OCI-LY3 (cell line): ENCODE measurements around the gene MICB.

ENCODE experiments used
- EZH2phosphoT487 ChIP-seq: fragments of 200-600 bp; shearing (Covaris generic); IDR thresholded peaks from 2 replicates; pipeline ENCODE4 v1.6.1; 2018; ENCODE audit warnings: antibody characterized with exemption, mixed run types, low read depth
- TF ChIP-seq, protein P1 (sequence below): fragments of 200-600, 300-600 bp; sonication (generic); IDR thresholded peaks from 2 replicates; pipeline ENCODE4 v1.5.1; 2014; ENCODE audit warnings: antibody characterized with exemption, low read length, low read depth

DNA sequence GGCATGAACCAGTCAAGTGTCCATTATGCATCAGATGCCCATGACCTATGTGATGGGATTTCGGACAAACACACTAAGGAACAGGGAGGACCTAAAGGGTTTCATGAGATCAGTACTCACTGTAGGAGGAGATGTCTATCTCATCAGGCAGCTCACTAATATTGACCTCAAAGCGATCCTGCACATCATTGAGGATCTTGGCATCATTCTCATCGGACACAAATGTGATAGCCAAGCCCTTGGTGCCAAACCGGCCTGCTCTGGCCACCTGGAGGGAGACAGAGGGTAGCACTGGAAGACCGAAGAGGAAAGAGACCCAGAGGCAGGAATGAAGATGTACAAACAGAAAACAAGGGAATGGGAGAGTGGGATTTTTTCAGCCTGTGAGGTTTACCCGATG is 32.7 kb downstream of the MICB start:
- TF ChIP-seq EZH2phosphoT487: no peak
- TF ChIP-seq, protein P1, sequence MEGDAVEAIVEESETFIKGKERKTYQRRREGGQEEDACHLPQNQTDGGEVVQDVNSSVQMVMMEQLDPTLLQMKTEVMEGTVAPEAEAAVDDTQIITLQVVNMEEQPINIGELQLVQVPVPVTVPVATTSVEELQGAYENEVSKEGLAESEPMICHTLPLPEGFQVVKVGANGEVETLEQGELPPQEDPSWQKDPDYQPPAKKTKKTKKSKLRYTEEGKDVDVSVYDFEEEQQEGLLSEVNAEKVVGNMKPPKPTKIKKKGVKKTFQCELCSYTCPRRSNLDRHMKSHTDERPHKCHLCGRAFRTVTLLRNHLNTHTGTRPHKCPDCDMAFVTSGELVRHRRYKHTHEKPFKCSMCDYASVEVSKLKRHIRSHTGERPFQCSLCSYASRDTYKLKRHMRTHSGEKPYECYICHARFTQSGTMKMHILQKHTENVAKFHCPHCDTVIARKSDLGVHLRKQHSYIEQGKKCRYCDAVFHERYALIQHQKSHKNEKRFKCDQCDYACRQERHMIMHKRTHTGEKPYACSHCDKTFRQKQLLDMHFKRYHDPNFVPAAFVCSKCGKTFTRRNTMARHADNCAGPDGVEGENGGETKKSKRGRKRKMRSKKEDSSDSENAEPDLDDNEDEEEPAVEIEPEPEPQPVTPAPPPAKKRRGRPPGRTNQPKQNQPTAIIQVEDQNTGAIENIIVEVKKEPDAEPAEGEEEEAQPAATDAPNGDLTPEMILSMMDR: no peak
